Measurements from ENCODE around the gene RCN2.

- TF ChIP-seq EZH2 (IDR thresholded peaks at IDR 0.05; ENCODE audit: insufficient read depth, poor library complexity, severe bottlenecking) (no peak), EZH2phosphoT487 (IDR thresholded peaks at IDR 0.05; ENCODE audit: insufficient read depth, low read depth) (no peak)
These were observed 17.8 kb upstream of the RCN2 start for GRCh38 chr15:76913737-76914136.
